ENCODE measurements around the gene DBNL.

The DBNL gene

DNA sequence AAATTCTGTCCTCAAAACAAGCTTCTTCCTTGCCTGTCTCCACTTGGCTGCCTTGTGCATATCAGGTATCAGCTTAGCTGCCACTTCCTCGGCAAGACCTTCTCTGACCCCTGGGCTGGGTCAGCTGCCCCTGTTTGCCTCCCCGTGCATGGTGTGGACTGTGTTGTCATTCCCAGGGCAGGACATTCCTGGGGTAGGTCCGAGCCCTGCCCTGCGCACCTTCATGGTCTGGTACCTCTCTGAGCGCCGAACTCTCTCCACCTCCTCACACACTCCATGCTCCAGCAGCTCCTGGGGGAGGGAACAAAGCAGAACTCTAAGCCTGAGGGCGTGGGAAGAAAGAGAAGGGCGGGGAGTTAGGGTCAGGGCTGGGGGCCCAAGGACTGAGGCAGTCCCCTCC, 34.0 kb downstream of the DBNL start:
- no peak for DNase-seq

DNA sequence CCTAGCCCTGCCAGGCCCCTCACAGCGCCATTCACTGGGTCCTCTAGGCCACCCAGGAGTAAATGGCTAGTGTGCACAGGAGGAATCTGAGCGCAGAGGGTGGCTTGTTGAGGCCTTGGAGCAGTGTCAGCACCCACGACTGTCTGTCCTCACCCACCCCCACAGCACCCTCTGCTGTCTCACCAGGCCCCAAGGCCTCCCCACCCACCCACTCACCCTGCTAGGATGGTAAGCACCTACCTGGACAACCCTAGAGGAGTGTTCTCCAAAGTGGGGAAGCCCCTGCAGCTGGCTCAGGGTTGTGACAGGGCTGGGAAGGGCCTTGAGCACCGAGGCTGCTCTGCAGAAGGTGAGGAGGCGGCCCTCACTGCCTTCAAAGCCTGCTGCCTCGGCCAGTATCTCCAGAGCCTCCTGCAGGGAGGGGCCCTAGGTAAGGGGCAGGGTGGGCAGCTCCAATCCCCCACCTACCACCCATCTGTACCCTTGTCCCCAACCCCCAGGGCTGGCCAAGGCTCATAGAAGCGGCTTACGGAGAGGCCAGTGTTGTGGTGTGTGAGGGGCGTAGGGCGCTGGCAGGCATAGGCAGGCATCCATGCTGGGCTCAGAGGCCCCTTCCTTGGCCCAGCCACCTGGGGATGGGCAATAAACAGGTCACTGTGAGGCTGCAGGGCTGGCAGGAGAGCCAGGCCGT, 35.0 kb downstream of the DBNL start:
- DNase-seq = no peak

DNA sequence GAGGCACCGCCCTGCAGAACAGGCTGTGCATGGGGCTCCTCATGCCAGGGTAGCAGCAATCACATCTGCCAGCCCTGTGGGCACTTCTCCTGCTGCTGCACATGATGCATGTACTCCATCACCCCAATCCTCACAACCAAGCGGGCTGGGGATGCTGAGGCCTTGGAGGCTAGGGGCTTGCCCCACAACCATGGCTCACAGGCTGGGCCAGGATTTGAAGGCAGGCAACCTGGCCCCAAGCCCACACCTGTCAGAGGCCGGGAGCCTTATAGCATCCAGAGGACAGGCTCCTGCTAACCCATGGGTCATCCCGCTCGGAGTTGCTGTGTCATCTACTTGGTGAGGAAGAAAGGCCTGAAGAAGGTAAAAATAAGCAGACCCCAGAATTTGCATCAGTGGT, 35.6 kb downstream of the DBNL start:
- no peak for DNase-seq

DNA sequence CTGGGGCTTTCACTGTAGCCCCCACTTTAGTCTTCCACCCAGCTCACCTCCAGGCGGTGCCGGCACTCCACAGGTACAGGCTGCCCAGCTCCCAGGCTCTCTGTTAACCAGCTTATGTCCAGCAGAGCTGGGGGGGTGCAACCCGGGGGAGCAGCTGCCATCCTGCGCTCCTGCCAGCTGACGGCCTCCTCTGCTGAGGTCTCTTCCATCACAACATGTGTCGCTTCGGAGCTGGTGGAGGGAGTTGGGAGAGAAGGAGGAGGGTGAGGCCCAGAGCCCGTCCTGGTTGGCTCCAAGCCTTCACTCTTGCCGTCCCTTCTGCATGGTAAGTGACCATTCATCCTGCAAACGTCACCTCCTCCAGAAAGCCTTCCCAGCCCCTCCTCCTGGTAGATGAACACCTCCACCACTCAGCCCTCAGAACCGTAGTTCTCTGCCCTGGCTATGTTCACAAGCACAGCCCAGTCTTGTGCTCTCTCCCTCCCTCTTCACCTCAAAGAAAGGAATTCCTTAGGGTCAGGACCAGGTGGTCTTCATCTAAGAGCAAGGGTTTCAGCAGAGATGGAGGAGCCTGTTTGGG, 36.3 kb downstream of the DBNL start:
- DNase-seq = no peak

DNA sequence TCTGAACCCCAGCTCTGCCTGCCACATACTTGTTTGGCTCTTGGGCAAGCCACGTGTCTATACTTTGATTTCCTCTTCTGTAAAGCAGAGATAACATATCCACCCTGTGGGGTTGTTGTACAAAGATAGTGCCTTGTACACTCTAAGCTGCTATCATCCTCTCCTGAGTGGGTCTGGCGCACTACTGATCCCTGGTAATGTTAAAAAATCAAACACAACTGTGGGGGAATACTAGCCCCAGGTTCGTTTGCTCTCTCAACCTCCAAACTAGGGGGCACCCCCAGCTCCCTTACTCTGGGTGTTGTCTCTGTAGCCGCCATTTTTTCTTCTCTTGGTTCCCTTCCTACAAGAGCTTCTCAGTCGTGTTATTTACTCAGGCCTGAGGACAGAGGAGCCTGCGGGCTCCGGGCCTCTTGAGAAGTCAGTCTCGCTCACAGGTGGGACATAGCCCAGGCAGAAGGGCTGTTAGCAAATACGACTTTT, 36.8 kb downstream of the DBNL start:
- DNase-seq = no peak

DNA sequence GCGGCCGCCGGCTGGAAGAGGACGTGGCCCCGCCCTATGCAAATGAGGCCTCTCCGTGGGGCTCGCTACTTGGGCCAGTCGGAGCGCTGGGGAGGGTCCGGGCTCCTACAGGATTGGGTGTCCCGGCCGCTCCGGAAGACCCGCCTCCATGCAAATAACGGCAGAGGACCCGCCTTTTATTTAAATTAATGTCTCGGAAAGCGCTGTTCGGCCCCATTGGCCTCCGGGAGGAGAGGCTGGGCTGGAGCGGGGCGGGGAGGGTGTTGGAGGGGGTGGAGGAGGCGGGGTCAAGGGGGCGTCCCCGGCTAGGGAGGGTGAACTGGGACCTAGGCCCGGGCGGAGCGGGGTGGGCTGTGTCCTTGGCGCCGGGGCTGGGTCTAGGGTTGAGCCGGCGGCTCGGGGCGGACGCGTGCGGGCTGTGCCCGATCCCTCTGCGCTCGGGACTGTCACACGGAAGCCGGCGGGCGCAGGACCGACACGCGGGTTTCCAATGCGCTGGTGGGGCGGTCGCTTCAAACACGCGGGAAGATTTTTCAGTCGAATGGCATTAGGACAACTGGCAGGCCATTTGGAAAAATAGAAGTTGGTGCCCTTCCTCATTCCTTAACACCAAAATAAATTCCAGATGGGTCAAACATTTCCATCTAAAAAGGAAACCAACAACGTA, 38.2 kb downstream of the DBNL start:
- DNase-seq = peak; percentile 96

DNA sequence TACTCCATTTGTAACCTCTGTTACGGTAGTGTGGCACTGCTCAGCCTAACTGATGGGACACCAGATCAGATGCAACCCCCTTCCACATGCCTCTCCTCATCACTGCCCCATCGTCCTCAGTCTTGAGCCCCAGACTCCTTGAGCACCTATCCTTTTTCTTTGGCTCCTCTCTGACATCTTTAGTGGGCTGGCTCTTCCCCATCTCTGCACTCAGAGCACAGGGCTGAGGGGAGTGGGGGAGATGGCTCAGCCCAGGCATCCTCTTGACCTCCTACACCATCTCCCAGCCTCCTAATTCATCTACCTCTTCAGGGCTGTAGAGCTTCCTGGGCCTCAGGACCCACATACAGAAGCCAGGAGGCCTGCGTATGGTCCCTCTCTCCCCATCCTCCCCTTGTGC, 39.3 kb downstream of the DBNL start:
- DNase-seq = no peak

DNA sequence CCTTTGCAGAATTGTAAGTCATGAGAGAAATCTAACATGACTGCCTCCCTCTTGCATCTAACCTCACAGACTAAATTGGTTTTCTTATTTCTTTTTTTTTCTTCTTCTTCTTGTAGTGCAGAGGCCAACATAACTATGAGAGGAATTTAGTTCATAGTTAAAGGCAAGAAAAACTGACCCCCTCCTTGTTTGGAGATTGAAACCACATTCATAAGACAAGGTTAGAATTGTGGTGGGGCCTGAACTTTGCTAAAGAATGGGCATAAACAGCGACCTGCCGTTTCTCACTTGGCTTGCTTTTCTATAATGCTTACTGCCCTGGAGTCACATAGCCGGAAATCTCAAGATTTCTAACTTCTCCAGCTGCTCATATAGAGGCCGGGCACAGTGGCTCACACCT, 40.2 kb downstream of the DBNL start:
- no peak for DNase-seq

DNA sequence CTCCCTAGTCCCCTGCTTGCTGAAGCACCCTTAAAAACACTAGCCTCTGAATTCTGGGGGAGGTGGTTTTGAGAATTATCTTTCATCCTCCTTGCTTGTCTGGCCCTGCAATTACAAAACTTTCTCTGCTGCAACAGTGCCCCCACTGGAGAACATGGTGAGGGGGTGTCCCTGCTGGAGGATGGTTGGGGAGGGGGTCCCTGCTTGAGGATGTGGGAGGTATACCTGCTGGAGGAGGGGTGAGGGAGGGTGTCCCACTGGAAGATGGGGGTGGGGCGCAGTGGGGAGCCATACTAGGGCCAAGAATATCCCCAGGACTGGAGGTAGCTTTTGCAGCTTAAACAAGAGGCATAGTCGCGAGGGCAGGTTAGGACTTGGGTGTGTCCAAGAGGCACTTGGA, 41.0 kb downstream of the DBNL start:
- DNase-seq = no peak

DNA sequence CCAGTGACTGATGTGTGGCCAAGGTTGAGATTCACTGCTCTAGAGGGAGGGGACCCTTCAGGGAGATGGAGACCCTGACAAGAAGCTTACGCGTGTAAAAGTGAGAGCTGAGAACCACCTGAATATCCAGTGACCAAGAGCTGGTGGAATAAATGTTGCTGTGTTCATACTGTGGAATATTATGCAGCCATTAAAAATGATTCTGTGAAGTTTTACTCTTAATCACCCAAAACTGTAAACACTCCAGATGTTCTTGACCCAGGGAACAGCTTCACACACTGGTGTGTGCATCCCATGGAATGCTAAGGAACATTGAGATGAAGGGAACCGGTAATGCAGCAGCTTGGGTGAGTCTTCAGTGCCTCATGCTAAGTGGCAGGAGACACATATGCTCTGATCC, 42.1 kb downstream of the DBNL start:
- DNase-seq = no peak

DNA sequence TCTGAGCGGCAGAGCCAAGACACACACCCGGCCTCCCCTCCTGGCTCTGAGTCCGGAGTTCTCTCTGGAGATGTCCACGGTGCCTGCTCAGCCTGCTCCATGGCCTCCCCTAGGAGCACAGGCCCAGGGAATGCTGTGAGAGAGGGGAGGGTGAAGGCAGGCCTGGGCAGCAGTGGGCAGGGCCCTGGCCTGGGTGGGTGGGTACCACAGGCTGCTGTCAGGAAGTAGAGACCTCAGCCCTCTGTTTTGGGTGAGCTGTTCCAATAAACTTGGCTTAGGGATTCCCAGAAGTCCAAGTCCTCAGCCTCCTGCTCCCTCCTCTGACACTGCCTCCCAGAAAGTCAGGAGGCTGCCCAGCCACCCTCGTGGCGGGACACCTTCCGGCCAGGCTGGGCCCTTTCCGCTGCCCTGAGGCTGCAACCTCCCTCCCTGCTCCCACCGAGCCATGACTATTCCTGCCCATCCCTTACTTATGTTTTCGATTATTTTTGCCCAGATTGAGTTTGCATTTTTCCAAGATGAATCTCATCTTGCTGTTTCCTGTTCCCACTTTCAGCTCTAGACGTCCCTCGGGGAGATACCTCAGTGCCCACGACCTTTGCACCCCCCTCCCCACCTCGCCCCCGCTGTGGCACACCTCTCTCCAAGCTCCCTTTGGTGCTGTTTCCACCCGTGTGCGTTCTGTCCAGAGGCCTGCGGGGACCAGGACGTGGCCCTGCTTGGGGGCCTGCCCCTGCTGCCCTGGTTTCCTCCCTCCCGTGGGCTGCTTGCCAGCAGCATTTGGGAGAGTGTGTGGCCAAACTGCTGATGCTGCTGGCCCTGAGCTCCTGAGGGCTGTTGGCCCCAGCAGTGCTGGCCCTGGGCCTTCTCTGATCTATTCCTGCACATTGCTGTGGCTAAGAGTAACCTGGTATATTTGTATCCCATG, 43.7 kb downstream of the DBNL start:
- DNase-seq = peak; percentile 70

DNA sequence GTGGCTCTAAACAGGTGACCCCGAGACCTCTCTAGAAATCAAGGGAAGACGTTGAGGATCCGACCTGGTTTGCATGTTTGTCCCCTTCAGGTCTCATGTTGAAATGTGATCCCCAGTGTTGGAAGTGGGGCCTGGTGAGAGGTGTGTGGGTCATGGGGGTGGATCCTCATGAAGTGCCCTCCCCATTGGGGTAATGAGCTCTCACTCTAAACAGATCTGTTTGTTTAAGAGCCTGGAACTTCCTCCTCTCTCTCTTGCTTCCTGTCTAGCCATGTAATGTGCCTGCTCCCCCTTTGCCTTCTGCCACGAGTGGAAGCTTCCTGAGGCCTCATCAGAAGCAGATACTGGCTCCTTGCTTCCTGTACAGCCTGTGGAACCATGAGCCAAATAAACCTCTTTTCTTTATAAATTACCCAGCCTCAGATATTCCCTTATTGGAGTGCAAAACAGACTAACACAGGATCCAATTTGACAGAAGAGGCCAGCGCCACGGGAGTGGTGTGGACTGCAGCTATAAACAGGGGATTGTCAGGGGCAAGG, 48.7 kb downstream of the DBNL start:
- no peak for DNase-seq

DNA sequence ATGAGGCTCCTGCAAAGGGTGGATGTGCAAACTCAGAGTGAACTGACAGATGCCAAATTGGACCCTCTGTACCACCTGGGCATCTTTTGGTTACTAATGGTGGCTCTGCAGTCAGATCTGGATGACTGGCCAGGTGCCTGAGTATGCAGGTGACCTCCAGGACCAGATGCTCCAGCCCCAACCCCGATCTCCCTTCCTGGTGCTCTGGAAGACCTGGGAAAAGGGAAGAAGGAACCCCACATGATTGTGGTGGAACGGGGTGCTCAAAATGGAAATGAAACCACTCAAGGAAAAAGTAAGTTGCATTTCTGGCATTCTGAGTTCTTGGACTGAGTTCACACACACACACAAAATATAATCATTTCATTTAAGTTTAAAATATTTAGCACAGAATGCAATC, 49.9 kb downstream of the DBNL start:
- DNase-seq = no peak

DNA sequence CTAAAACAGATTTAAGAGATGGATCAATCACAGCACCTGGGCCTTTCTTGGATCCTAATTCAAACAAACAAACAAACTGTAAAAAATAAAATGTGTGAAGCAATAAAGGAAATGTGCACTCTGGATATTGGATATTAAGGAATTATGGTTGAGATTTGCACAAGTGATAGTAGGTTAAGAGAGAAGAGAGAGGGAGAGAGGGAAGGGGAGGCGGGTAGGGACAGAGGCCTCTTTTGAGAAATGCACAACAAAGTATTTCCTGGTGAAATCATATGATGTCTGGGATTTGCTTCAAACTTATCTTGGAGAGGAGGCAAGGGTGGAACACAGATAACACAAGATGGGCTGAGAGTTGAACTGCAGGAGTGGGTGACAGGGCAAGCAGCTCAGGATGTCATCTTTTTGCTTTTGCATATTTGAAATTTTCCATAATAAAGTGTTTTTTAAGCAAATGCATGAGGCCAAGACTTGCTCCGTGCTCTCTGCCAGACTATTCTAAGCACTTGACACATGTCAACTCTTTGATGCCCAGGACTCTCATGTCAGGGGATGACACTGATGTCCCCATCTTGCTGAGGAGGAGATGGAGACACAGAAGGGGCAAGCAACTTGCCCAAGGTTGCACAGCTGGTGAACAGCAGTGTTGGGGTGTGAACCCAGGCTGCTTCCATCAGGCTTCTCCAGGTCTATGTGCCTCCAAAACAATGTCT, 50.5 kb downstream of the DBNL start:
- DNase-seq = no peak

DNA sequence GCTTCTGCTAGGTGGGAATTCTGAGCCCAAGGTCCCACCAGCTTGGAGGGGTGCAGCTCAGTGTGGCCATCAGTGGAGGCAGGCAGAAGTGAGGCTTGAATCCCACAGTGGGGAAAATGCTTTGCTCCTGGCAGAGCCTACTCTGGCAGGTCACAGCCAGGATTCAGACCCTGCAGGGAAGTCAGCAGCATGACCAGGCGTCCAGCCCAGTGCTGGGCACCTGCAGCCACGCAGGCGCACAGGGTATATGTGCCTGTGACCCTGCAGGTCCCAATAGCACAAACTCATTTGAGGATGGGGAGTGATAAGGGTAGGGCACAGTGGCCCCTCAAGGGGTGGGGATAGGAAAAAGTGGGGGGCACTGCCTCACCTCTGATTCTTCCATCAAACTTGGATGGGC, 51.3 kb downstream of the DBNL start:
- no peak for DNase-seq

DNA sequence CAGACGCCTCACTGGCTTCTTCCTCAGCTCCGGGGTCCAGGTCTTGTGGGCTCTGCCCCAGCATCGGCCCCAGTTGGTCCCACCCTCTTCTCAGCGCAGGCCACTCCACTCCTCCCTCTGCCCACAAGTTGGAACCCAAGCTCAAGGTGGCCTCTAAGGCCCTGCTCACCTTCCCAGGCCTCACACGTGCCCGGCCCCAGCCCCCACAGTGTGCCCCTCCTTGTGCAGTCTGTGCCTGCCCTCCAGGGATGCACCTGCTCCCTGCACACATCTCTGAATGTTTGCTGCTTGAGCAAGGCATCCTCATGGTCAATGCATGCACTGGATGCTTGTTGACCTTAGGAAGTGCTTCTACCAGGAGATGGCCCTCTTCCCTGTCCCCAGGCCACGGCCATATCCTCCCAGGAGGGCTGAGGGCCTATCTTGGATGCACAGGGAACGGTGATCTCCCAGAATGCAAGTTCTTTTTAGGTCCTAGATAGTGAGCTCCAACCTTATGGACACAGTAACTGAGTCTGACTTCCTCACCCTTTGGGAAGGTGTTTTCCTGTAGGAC, 51.9 kb downstream of the DBNL start:
- DNase-seq = no peak

DNA sequence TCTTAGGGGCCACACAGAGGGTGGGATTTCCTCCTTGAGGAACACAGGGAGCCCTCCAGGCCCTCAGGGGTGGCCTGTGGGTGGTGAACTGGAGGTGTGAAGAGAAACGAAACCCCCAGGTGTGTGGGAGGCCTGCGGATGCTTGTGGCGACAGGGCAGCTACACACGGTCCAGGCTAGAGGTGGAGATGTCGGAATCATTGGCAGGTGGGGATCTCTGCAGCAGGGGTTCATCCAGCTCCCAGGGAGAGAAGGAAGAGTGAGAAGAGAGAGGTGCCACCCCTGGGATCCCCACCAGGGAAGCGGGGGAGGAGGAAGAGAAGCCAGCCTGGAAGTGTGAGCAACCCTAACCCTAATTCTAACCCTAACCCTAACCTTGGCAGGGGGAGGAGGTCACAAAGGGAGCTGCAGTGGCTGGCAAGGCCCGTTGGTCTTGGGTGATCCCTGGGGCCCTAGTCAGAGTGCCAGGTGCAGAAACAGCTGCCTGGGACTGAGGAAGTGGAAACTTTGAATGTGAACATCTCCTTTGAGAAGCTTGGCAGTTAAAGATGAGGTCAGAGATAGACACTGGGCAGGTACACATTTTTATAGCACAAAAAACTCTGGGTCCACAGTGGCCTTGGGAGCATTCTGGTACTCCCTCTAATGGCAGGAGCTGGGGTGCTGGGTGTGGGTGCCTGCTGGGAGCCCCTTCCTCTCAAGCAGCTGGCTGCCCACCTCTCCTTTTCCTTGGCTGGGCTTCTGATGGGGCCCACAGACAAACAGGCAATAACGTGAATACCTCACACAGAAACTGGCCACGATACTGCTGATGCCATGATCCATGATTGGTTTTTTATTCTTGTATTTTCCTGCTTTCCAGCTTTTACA, 52.8 kb downstream of the DBNL start:
- no peak for DNase-seq

DNA sequence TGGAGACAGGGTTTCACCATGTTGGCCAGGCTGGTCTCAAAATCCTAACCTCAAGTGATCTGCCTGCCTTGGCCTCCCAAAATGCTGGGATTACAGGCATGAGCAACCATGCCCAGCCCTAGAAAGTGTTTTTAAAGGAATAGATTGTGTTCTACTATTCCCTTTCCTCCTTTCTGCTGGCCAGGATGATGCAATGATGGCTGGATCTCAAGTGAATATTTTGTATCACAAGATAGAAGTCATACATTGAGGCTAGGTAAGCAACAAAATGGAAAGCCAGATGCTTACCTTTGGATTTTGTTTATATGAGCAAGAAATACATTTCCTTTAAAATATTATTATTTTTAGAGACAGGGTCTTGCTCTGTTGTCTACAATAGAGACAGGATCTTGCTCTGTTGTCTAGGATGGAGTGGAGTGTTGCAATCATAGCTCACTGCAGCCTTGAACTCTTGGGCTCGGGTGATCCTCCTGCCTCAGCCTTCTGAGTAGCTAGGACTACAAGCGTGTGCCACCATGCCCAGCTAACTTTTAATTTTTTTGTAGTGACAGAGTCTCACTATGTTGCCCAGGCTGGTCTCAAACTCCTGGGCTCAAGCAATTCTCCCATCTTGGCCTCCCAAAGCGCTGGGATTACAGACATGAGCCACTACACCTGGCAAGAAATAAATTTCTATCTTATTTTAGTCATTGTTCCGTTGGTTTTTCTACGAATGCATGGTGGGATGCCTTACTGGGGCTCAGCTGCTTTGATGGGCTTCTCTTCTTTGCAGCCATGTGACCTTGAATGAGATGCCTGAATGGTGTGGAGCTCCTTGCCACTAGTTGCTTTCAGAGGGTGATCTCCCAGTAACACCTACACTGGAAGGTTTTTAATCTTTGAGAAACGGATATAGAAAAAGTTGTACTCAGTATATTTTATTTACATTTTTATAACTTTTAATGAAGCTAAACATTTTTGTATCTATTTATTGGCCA, 53.9 kb downstream of the DBNL start:
- DNase-seq = no peak

DNA sequence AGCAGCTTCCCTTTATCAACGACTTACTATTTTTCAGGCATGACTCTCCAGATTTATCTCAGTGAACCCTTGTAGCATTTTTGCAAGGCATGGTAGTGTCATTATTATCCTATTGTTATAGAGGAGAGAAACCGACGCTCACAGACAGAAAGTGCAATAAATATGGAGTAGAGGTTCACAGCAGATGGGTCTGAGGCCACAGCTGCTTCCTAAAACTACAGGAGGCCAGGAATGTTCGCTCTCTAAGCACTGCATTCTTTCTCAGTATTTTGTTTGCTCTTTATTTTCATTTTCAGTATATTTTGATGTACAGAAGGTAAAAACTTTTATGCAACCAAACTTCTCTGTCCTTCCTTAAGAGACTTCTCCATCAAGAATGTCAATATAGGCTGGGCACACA, 55.2 kb downstream of the DBNL start:
- DNase-seq = no peak

Data from T1000 (cell line).